ENCODE measurements around the gene CDC25C. TPM values are rescaled to one million over a fixed set of nuclear protein-coding genes. Genes with fewer than 3 reads are reported as not detected.
A peak's percentile ranks its signal among the peaks of the same experiment; 100 is the strongest.

CDC25C gene
- total RNA-seq, 1 donor from 2014 or later: not detected

DNA sequence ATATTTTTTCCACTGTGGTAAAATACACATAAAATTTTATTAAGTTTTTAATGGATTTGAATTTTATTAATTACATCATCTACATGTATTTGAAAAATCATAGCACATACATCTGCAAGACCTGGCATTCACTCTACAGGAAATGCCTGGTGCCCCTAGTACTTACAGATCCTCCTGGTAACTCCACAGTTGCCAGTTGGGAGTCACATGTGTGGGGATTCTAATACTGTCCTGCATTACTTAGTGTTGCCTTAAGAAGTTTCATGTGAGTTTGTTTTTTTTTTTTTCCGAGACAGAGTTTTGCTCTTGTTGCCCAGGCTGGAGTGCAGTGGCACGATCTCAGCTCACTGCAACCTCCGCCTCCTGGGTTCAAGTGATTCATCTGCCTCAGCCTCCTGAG lies 38.9 kb upstream of the CDC25C start:
- no peaks in the 10 kb centered on the region for H3K9me3 Mint-ChIP-seq
- H3K27me3 Mint-ChIP-seq: no peaks in the 10 kb centered on the region
- no peak for TF ChIP-seq CTCF (IDR thresholded peaks at IDR 0.05)
- DNase-seq (no peak), ATAC-seq (ENCODE audit: low read depth) (no peak)
- intact Hi-C loops (cut with micrococcal nuclease): no loop called here
- ChIA-PET POLR2A (interaction anchor here (0.6 to 5.2 kb wide), 5 partner anchors 18 to 244 kb away, joined by 3 to 41 read pairs (median 7); partner anchors contain the start of genes CDC25C, FAM53C and KDM3B), CTCF (interaction anchor here (7.6 kb wide), 1 partner anchor 17 kb away, joined by 61 read pairs; the partner anchor contains the start of gene KDM3B)
- H3K36me3 Mint-ChIP-seq (ENCODE audit: low read depth): peaks cover 27% of the 10 kb centered on the region
- no peak overlapping the region for H3K27ac Mint-ChIP-seq
- H3K4me1 Mint-ChIP-seq: peaks cover 48% of the 10 kb centered on the region
- H3K4me3 Mint-ChIP-seq: no peak overlapping the region

- ATAC-seq (ENCODE audit: low read depth) (peak; percentile 52), DNase-seq (no peak)
- no peak for TF ChIP-seq CTCF (IDR thresholded peaks at IDR 0.05)
- Mint-ChIP-seq H3K36me3 (ENCODE audit: low read depth) (peaks cover 22% of the 10 kb centered on the region), H3K27me3 (no peaks in the 10 kb centered on the region), H3K4me3 (peak overlapping the region; percentile 35), H3K9me3 (no peaks in the 10 kb centered on the region), H3K27ac (peak overlapping the region; percentile 42), H3K4me1 (peaks cover 48% of the 10 kb centered on the region)
- ChIA-PET POLR2A (interaction anchor here (0.5 to 5.2 kb wide), 6 partner anchors 13 to 1746 kb away, joined by 3 to 41 read pairs (median 6); partner anchors contain the start of genes CDC25C, FAM53C and KDM3B), CTCF (interaction anchor here (7.6 kb wide), 1 partner anchor 16 kb away, joined by 61 read pairs; the partner anchor contains the start of gene KDM3B)
- intact Hi-C loops (cut with micrococcal nuclease): loop anchor here (1.0 kb wide), 1 partner anchor 16 kb away; no protein-coding TSS in a partner anchor
Measured at GRCh38 chr5:138369706-138370105, 38.1 kb upstream of the CDC25C start.

GRCh38 chr5:138369261-138369660 lies 37.7 kb upstream of the CDC25C start:
- TF ChIP-seq CTCF (IDR thresholded peaks at IDR 0.05): no peak
- H3K27ac Mint-ChIP-seq: peak overlapping the region; percentile 42
- H3K4me3 Mint-ChIP-seq: peak overlapping the region; percentile 35
- H3K36me3 Mint-ChIP-seq (ENCODE audit: low read depth): peaks cover 18% of the 10 kb centered on the region
- POLR2A ChIA-PET: interaction anchor here (0.5 to 5.2 kb wide), 4 partner anchors 12 to 1746 kb away, joined by 4 to 41 read pairs (median 7); partner anchors contain the start of gene KDM3B
- DNase-seq (no peak), ATAC-seq (ENCODE audit: low read depth) (no peak)
- no peaks in the 10 kb centered on the region for H3K27me3 Mint-ChIP-seq
- intact Hi-C loops (cut with micrococcal nuclease): loop anchor here (1.0 kb wide), 1 partner anchor 16 kb away; no protein-coding TSS in a partner anchor
- CTCF ChIA-PET: interaction anchor here (7.6 kb wide), 1 partner anchor 16 kb away, joined by 61 read pairs; the partner anchor contains the start of gene KDM3B
- H3K9me3 Mint-ChIP-seq: no peaks in the 10 kb centered on the region
- peaks cover 51% of the 10 kb centered on the region for H3K4me1 Mint-ChIP-seq

- POLR2A ChIA-PET: interaction anchor here (1.3 kb wide), 1 partner anchor 14 kb away, joined by 4 read pairs; no protein-coding TSS in a partner anchor
Measured at GRCh38 chr5:138366632-138367382, 35.2 kb upstream of the CDC25C start.

More at GRCh38 chr5:138366632-138367382, 35.2 kb upstream of the CDC25C start:
- DNase-seq (no peak), ATAC-seq (ENCODE audit: low read depth) (no peak)
- no peak for TF ChIP-seq CTCF (IDR thresholded peaks at IDR 0.05)
- Mint-ChIP-seq H3K4me1 (peaks cover 48% of the 10 kb centered on the region), H3K27ac (no peak overlapping the region), H3K9me3 (no peaks in the 10 kb centered on the region), H3K4me3 (no peak overlapping the region), H3K36me3 (ENCODE audit: low read depth) (peaks cover 9% of the 10 kb centered on the region), H3K27me3 (no peaks in the 10 kb centered on the region)
- intact Hi-C loops (cut with micrococcal nuclease): no loop called here
- CTCF ChIA-PET: interaction anchor here (1.0 to 7.6 kb wide), 2 partner anchors 13 to 181 kb away, joined by 3 to 61 read pairs; partner anchors contain the start of gene KDM3B
